ENCODE measurements around the gene ATG9B. TPM values are rescaled to one million over a fixed set of nuclear protein-coding genes. Genes with fewer than 3 reads are reported as not detected.
A peak's percentile ranks its signal among the peaks of the same experiment; 100 is the strongest.
"Not testable (repeated sequence)": the region's sequence is repeated elsewhere in the genome, so short reads cannot be mapped to it uniquely, and the experiment has no call there.

Gene ATG9B
- total RNA-seq, 4 donors from 2014 or later, result 0.27 to 0.28 TPM; not detected in 2

DNA sequence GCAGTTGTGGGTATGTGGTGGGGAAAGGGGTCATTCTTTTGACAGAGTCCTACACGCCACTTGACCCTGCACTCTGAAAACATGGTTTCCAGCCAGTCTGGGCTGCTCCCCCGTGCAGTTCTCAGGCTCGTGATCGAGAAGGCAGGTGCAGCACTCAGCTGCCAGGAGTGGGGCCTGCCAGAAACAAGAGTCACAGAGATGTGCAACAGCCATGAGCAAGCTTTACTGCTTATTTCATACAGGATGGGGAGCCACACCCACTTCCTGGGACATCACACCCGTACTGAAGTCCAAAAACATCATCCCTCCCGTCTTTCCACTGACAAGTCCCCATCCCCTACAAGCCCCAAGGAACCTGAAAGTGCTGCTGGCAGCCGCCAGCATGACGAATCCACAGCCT, 9.3 kb downstream of the ATG9B start:
- H3K36me3 ChIP-seq, result no peaks in the 10 kb centered on the region
- TF ChIP-seq, protein P1, sequence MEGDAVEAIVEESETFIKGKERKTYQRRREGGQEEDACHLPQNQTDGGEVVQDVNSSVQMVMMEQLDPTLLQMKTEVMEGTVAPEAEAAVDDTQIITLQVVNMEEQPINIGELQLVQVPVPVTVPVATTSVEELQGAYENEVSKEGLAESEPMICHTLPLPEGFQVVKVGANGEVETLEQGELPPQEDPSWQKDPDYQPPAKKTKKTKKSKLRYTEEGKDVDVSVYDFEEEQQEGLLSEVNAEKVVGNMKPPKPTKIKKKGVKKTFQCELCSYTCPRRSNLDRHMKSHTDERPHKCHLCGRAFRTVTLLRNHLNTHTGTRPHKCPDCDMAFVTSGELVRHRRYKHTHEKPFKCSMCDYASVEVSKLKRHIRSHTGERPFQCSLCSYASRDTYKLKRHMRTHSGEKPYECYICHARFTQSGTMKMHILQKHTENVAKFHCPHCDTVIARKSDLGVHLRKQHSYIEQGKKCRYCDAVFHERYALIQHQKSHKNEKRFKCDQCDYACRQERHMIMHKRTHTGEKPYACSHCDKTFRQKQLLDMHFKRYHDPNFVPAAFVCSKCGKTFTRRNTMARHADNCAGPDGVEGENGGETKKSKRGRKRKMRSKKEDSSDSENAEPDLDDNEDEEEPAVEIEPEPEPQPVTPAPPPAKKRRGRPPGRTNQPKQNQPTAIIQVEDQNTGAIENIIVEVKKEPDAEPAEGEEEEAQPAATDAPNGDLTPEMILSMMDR (IDR thresholded peaks at IDR 0.05), result no peak
- TF ChIP-seq POLR2A (IDR thresholded peaks at IDR 0.05), result no peak
- no peaks in the 10 kb centered on the region for H3K27me3 ChIP-seq
- H3K27ac ChIP-seq, result peak overlapping the region in 1 of 4 donors; percentile 72
- H3K4me3 ChIP-seq, result no peak overlapping the region
- DNase-seq, result peak in 1 of 3 donors; percentile 40
- no peaks in the 10 kb centered on the region for H3K9me3 ChIP-seq
- peaks cover 6 to 43% (median 17%) of the 10 kb centered on the region in 4 donors for H3K4me1 ChIP-seq

DNA sequence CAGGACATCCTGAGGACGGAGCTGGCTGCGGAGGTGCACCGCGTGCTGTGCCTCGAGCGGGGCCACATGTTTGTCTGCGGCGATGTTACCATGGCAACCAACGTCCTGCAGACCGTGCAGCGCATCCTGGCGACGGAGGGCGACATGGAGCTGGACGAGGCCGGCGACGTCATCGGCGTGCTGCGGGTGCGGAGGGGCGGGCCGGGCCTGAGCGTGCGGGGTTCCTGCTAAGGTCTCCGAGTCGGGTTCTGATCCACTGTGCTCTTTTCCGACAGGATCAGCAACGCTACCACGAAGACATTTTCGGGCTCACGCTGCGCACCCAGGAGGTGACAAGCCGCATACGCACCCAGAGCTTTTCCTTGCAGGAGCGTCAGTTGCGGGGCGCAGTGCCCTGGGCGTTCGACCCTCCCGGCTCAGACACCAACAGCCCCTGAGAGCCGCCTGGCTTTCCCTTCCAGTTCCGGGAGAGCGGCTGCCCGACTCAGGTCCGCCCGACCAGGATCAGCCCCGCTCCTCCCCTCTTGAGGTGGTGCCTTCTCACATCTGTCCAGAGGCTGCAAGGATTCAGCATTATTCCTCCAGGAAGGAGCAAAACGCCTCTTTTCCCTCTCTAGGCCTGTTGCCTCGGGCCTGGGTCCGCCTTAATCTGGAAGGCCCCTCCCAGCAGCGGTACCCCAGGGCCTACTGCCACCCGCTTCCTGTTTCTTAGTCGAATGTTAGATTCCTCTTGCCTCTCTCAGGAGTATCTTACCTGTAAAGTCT, 10.4 kb downstream of the ATG9B start:
- Histone ChIP-seq H3K36me3 (no peaks in the 10 kb centered on the region), H3K4me3 (peak overlapping the region; percentile 26 to 48 (median 38)), H3K27me3 (no peaks in the 10 kb centered on the region), H3K9me3 (no peaks in the 10 kb centered on the region), H3K4me1 (peaks cover 6 to 39% (median 13%) of the 10 kb centered on the region in 4 donors), H3K27ac (peak overlapping the region in 3 of 4 donors; percentile 57 to 79 (median 72))
- peak; percentile 70 to 95 (median 94) for DNase-seq
- TF ChIP-seq POLR2A (IDR thresholded peaks at IDR 0.05), result no peak
- TF ChIP-seq, protein P1 (IDR thresholded peaks at IDR 0.05), result peak in 2 of 6 experiments; percentile 3 to 9

DNA sequence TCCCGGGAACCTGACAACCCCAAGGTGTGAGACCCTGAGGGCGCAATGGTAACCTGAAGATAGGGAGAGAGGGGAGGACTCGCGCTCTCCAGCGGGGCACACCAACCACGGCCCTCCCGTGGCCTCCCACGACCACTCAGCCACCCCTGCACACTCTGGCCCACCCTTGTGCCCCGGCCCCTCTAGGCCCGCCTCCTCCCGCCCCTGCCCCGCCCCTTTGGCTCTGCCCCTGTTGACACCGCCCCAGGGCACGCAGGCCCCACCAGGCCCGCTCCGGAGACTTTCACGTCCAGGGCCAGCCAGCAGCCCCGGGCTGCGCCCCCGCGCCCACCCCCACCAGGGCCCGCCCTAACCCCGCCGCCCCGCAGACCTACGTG, 10.9 kb downstream of the ATG9B start:
- no peaks in the 10 kb centered on the region for H3K9me3 ChIP-seq
- H3K27me3 ChIP-seq, result no peaks in the 10 kb centered on the region
- DNase-seq, result no peak
- no peak for TF ChIP-seq POLR2A (IDR thresholded peaks at IDR 0.05)
- TF ChIP-seq, protein P1 (IDR thresholded peaks at IDR 0.05), result no peak
- H3K36me3 ChIP-seq, result no peaks in the 10 kb centered on the region
- peak overlapping the region in 2 of 4 donors; percentile 72 to 79 for H3K27ac ChIP-seq
- H3K4me1 ChIP-seq, result peaks cover 5 to 35% (median 9%) of the 10 kb centered on the region in 4 donors
- H3K4me3 ChIP-seq, result peak overlapping the region; percentile 26 to 48 (median 38)

DNA sequence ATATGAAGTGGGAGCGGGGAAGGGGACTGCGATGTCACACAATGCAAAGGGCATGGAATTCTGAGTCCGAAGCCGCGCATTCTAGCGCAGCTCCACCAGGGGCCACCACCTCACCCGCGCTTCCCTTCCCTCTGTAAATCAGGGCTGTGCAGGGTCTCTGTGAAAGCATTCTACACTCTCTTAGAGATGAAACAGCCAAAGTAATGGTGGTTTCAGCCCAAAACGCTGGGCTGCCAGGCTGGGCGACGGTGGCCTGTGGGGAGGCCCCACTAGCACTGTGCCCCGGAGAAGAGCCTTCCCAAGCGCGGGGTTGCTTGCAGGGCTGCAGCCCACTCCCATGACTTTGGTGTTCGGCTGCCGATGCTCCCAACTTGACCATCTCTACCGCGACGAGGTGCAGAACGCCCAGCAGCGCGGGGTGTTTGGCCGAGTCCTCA, 11.4 kb downstream of the ATG9B start:
- Histone ChIP-seq H3K9me3 (no peaks in the 10 kb centered on the region), H3K27ac (peak overlapping the region in 3 of 4 donors; percentile 59 to 79 (median 72)), H3K36me3 (no peaks in the 10 kb centered on the region), H3K4me1 (peaks cover 1 to 34% (median 6%) of the 10 kb centered on the region in 4 donors), H3K4me3 (no peak overlapping the region), H3K27me3 (no peaks in the 10 kb centered on the region)
- no peak for DNase-seq
- no peak for TF ChIP-seq POLR2A (IDR thresholded peaks at IDR 0.05)
- TF ChIP-seq, protein P1 (IDR thresholded peaks at IDR 0.05), result peak in 4 of 6 experiments; percentile 14 to 28 (median 18)

DNA sequence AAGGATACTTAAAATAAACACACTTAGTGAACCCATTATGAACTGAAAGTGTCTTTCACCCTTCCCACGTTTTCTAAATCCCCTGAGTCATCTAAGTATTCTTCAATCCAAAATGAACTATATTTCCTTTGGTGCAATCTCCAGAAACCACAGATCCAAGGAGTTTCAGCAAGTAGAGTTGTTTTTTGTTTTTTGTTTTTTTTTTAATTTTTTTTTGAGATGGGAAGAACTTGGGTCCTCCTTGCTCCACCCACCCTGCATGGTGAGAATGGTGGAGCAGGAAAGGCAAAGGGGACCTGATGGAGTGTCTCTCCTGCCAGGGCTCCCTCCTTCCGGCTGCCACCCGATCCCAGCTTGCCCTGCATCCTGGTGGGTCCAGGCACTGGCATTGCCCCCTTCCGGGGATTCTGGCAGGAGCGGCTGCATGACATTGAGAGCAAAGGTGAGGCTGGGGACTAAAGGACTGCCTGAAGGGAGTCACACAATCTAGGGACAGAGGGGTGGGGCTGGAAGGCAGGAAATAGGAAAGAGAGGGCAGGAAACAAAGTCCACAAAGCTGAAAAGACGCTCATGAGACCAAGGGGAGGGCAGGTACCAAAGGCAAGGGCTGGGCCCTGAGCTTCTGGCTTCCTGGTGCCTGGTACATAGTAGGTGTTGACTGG, 12.1 kb downstream of the ATG9B start:
- Histone ChIP-seq H3K4me1 (peaks cover 0 to 30% (median 3%) of the 10 kb centered on the region in 4 donors), H3K9me3 (no peaks in the 10 kb centered on the region), H3K36me3 (no peaks in the 10 kb centered on the region), H3K27ac (peak overlapping the region in 3 of 4 donors; percentile 36 to 79 (median 59)), H3K4me3 (no peak overlapping the region), H3K27me3 (no peaks in the 10 kb centered on the region)
- TF ChIP-seq, protein P1 (IDR thresholded peaks at IDR 0.05), result peak in 3 of 6 experiments; percentile 24 to 57 (median 32)
- peak in 1 of 2 donors; percentile 20 for TF ChIP-seq POLR2A (IDR thresholded peaks at IDR 0.05)
- DNase-seq, result peak in 2 of 3 donors; percentile 72 to 84

DNA sequence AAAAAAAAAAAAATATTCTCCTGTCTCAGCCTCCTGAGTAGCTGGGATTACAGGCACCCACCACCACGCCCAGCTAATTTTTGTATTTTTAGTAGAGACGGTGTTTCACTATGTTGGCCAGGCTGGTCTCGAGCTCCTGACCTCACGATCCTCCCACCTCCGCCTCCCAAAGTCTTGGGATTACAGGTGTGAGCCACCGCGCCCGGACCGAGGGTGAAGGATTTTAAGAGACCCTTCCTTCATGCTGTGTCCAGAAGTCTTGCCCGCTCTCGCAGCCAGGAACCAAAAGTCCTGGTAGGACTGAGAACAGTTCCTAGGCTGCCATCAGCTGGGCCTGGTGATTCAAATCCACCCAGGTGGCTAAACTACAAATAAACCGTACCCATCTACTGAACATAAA, 12.7 kb downstream of the ATG9B start:
- Histone ChIP-seq H3K4me1 (peaks cover 0 to 30% (median 3%) of the 10 kb centered on the region in 4 donors), H3K27ac (peak overlapping the region in 2 of 4 donors; percentile 59 to 79)
- not testable (repeated sequence) for H3K27me3 ChIP-seq, DNase-seq, H3K9me3 ChIP-seq, H3K4me3 ChIP-seq, H3K36me3 ChIP-seq
